Stimulated activated CD4-positive, alpha-beta T cell treated with anti-CD3 and anti-CD28 coated beads, Interleukin-15, amount 100 ng/mL, for 24 hours (primary cell): ENCODE results near the gene PSPN.
"Not testable (repeated sequence)": the region's sequence is repeated elsewhere in the genome, so short reads cannot be mapped to it uniquely, and the experiment has no call there.

Experiments used
- DNase-seq: peaks from one replicate; pipeline ENCODE4 v3.0.0-alpha.2; 2020

The PSPN gene

DNA sequence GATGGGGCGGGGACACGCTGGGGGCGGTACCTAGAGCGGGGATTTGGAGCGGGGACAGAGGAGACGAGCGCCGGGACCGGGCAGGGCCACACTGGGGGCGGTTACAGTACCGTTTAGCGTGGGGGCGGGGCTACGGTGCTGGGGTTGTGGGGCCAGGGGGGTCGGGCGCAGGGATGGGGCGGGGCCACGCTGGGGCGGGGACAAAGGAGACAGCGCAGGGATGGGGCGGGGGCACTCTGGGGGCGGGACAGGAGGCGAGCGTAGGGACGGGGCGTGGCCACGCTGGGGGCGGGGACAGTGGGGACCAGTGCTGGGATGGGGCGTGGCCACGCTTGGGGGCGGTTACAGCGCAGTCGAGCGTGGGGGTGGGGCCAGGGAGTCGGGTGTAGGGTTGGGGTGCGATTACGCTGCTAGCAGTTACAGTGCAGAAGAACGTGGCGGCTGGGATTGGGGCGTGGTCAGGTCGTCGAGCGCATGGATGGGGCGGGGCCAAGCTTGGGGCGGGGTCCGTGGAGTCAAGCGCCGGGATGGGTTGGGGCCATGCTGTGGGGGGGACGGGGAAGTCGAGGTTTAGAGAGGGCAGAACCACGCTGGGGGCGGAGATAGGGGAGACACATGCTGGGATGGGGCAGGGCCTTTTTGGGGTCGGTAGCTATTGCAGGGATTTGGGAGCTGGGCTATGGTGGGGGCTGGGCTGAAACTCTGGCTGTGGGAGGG is 2.5 kb downstream of the PSPN start:
- peak; percentile 100 for DNase-seq

DNA sequence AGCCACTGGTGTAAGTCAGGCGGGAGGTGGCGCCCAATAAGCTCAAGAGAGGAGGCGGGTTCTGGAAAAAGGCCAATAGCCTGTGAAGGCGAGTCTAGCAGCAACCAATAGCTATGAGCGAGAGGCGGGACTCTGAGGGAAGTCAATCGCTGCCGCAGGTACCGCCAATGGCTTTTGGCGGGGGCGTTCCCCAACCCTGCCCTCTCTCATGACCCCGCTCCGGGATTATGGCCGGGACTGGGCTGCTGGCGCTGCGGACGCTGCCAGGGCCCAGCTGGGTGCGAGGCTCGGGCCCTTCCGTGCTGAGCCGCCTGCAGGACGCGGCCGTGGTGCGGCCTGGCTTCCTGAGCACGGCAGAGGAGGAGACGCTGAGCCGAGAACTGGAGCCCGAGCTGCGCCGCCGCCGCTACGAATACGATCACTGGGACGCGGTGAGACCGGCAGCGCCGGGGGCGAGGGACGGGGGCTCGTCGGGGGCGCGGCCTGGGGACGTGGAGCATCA is 3.1 kb downstream of the PSPN start, which contains the start of gene ALKBH7:
ALKBH7 (plus strand) TSS at position 201 of the 502 bp plus-strand sequence; CDS start at position 228, 27 bp downstream.
- DNase-seq = peak; percentile 98

DNA sequence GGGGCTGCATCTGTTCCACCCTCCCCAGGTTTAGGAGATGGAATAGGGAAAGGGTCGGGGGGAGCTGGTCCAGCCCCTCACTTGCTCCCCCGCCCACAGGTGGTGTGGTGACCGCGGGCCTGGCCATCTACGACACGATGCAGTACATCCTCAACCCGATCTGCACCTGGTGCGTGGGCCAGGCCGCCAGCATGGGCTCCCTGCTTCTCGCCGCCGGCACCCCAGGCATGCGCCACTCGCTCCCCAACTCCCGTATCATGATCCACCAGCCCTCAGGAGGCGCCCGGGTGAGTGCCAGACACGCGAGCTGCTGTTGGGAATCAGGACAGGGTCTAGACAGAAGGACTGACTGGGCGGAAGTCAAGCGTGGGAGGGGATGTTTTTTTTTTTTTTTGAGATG is 11.4 kb downstream of the PSPN start:
- DNase-seq = no peak

DNA sequence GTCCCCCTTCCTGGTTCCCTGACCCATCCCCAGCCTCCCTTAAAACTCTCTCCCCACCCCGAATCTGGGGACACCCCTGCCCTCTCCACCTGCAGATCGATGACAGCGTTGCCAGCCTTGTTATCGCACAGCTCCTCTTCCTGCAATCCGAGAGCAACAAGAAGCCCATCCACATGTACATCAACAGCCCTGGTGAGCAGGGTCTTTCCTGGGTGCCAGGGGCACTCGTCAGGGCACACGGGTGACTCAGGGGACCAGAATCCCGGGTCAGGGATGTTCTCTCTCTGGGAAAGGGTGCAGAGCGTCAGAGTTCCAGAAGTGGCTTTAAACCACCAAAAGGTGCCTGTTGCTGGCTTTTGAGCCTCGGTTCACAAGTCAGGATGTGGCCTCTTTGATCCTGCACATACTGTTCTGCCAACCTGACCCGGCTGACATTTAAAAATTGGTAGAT is 13.4 kb downstream of the PSPN start:
- DNase-seq = peak; percentile 39

DNA sequence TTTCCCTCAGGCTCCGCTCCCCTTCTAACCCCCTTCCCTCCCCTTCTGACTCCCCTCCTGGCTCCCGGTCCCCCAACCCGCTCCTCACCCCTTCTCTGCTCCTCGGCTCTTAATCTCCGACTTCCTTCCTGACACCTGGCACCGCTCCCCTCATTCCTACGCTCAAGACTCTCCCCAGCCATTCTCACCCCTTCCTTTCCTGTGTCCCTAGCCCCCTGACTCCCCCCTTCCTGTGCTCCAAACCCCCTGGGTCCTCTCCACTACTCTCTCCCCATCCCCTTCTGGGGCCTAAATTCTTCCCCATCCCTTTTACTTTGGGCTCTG is 13.7 kb downstream of the PSPN start:
- no peak for DNase-seq

DNA sequence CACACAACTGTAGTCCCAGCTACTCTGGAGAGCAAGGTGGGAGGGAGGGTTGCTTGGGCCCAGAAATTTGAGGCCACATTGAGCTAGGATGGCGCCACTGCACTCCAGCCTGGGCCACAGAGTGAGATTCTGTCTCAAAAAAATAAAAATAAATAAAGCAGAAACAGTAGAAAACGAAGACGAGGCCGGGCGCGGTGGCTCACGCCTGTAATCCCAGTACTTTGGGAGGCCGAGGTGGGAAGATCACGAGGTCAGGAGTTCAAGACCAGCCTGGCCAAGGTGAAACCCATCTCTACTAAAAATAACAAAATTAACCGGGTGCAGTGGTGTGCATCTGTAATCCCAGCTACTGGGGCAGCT is 14.9 kb downstream of the PSPN start:
- not testable (repeated sequence) for DNase-seq

DNA sequence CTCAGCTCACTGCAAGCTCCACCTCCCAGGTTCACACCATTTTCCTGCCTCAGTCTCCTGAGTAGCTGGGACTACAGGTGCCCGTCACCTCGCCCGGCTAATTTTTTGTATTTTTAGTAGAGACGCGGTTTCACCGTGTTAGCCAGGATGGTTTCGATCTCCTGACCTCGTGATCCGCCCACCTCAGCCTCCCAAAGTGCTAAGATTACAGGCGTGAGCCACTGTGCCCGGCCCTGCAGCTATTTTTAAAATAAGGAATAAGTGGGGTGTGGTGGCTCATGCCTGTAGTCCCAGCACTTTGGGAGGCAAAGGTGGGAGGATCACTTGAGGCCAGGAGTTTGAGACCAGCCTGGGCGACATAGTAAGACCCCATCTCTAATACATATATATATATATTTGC is 15.3 kb downstream of the PSPN start:
- DNase-seq = not testable (repeated sequence)

DNA sequence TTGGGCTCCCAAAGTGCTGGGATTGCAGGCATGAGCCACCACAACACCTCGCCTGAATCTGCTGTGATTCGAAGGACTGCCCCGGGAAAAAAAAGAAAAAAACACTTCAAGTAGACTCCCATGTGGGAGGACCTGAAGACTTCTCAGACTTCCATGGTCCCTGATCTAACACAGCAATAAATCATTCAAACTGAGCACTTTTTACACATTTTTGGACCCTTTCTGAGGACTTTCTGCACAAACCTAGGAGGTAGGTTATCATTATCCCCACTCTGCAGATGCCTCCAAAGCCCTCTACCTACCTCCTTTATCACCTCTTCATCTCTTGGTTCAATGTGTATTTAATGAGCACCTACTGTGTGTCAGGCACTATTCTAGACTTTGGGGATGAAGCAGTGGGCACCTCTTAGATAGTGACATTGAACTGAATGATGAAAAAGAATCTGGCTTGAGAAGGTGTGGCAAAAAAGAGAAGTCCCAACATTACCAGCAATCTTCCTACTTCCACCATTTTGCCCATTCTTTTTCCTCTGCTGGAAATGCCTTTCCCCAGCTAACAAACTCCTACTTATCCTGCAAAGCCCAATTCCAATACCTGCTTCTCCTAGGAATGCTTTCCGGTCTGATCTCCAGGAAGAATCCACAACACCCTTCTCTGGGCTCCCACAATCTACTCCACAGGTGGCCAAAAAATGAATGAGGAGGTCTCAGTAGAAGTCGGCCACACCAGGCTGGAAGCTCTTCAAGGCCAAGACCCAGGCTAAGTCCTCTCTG is 16.0 kb downstream of the PSPN start:
- DNase-seq = no peak

DNA sequence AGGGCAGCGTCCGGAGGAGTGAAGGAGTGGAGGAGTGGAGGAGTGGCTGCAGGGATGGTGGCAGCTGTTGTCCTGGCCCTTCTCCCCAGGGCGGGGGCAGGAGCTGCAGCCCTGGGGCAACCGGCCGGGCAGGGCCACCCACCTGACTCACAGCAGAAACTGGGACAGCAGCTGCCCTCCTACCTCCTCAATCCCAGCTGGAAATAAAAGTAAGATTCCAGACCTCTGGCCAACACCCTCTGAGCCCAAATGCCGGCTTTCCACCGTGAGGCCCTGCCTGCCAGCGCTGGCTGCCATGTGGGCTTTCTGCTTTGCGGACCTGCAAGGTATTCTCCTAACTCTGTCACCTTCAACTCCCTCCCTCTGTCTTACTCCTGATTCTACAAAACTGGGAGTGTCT is 17.7 kb downstream of the PSPN start:
- DNase-seq = no peak

DNA sequence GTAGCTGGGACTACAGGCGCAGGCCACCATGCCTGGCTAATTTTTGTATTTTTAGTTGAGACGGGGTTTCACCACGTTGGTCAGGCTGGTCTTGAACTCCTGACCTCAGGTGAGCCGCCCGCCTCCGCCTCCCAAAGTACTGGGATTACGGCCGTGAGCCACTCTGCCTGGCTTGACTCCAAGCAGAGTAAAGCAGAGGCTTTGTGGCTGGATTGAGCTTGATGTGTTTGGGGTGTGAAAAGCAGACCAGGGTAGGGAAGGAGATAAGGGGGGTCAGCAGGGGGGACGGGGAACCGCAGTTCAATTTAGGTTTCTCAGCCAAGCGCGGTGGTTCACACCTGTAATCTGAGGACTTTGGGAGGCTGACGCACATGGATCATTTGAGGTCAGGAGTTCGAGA is 18.6 kb downstream of the PSPN start:
- no peak for DNase-seq

DNA sequence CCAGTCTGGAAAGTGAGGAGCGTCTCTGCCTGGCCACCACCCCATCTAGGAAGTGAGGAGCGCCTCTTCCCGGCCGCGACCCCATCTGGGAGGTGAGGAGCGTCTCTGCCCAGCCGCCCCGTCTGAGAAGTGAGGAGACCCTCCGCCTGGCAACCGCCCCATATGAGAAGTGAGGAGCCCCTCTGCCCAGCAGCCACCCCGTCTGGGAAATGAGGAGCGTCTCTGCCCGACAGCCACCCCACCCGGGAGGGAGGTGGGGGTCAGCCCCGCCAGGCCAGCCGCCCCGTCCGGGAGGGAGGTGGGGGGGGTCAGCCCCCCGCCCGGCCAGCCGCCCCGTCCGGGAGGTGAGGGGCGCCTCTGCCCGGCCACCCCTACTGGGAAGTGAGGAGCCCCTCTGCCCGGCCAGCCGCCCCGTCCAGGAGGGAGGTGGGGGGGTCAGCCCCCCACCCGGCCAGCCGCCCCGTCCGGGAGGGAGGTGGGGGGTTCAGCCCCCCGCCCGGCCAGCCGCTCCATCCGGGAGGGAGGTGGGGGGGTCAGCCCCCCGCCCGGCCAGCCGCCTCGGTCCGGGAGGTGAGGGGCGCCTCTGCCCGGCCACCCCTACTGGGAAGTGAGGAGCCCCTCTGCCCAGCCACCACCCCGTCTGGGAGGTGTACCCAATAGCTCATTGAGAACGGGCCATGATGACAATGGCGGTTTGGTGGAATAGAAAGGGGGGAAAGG is 20.3 kb downstream of the PSPN start:
- DNase-seq = not testable (repeated sequence)

DNA sequence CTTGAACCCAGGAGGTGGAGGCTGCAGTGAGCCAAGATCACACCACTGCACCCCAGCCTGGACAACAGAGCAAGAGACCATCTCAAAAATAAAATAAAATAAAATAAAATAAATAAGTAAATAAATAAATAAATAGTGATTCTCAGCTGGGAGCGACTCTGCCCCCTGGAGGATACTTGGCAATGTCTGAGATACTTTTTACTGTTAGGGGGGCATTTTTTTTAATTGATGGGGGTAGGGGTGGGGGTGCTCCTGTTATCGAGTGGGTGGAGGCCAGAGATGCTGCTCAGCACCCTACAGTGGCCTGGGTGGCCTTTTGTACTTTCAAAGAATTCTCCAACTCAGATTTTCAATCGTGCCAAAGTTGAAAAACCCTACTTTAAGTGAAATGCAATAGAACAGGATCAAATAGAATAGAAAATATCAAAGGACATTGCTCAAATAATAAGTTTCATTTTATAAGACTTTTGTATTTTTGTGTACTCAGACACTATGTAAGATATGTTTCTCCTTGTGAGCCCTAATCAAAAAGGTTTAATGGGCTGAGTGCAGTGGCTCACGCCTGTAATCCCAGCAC is 21.5 kb downstream of the PSPN start:
- DNase-seq = no peak

DNA sequence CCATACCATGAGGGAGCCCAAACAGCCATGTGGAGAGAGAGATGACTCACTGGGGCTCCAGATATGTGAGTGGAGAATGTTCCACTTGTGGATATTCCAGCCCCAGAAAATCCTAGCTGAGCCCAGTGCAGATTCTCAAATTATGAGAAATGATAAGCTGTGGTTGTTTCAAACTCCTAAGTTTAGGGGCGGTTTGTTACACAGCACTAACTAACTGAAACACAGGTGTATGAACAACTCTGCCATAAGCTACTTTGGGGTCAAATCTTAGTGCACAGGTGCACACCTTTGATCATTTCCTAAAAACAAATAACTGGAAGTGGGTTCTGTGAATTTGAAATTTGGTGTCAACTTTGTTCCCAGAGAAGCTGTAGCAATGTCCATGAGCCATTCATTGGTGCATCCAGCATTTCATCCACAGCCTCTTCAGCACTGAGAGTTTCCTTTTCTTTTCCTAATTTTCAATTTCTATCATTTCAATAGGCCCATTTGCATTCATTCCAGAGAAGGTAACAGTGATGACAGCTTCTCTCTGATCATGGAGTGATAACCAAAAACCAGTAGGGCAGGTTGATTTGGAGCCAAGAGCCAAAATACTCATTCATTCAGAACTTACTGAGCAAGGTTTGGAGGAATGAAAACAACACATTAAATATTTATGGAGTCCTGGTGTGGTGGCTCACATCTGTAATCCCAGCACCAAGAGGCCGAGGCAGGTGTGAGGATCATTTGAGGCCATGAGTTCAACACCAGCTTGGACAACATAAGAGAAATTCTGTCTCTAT is 23.2 kb downstream of the PSPN start:
- no peak for DNase-seq

DNA sequence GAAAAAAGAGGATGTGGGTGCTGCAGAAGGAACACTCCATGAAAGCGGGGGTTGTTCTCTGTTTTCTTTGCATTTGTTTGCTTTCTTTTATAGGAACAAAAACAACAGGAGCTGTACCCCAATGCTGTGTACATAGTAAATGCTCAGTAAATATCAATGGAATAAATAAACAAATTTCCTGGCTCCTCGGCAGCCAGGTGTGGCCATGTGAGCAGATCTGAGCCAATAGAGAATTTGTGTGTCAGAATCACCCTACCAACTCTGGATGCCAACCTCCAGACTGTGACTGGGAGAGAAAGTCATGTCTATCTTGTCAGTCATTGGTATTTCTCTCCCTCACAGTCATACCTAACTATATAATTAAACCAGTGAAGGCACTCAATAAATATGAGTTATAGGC is 25.0 kb downstream of the PSPN start:
- DNase-seq = no peak

DNA sequence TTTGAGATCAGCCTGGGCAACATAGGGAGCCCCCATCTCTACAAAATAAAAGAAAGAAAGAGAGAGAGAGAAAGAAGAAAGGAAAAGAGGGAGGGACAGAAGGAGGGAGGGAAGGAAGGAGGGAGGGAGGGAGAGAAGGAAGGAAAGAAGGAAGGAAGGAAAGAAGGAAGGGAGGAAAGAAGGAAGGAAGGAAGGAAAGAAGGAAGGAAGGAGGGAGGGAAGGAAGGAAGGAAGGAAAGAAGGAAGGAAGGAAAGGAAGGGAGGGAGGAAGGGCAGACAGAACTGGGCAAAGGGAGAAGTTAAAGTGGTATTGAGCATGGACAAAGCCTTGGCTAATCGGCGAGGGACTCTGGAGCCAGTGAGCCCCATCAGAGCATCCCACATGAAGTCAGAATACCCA is 26.5 kb downstream of the PSPN start:
- DNase-seq = not testable (repeated sequence)

DNA sequence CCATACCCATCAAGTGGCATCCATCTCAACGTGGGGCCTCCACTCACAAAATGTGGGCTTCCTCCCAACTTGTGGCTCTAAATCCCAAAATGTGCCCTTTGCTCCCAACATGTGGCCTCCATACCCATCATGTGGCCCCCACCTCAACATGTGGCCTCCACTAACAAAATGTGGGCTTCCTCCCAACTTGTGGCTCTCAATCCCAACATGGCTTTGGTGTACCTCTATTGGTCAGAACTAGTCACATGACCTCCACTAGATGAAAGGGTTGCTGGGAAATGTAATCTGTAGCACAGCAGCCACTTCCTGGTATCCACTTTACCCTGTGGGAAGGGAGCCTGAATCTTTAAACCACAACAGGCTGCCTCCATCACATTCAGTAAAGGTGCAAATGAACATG is 32.3 kb downstream of the PSPN start:
- no peak for DNase-seq

DNA sequence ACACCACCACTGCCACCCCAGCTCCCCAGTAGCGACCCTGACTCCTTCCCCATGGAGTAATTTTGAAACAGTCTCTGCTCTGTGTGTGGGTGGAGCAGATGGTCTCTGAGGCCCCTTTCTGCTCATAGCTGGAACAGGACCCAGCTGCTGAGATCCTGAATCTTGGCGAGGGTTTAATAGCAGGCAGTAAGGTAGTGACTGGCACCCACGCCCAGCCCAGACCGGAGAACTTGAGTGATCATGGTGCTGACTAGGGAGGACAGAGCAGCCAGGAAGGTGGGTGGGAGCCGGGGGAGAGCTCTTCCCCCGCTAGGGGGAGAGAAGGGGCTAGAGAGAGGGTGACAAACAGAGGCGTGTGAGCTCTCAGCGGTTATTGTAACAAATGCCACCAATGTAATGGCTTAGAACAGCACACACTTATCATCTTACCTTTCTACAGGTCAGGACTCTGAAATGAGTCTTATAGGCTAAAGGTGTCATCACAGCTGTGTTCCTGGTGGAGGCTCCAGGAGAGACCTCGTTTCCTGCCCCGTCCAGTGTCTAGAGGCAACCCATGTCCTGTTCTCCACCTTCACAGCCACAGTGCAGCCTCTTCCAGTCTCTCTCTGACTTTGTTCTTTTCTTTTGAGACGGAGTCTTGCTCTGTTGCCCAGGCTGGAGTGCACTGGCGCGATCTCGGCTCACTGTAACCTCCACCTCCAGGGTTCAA is 35.1 kb downstream of the PSPN start:
- peak; percentile 13 for DNase-seq

DNA sequence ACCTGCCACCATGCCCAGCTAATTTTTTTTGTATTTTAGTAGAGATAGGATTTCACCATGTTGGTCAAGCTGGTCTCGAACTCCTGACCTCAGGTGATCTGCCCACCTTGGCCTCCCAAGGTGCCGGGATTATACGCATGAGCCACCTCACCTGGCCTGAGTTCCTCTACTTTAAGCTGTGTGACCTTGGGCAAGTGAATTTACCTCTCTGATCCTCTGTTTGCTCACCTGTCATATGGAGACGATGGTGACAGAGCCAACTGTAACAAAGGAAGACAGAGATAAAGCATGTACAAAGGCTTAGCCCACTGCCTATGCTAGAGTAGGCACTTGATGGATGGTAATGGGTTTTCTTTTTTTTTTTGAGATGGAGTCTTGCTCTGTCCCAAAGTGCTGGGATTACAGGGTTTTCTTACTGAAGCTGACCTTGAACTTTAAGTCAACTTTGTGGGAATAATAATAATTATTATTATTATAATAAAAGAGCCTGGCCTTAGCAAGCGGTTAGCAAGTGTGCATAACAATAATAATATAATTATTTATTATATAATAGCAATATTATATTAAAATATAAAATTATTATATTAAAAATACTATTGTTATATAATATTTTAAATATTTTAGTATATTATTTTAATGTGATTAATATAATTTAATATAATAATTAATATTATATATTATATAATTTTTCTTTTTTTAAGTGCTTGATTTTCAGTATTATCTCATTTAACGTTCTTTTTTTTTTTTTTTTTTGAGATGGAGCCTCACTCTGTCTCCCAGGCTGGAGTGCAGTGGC is 41.0 kb downstream of the PSPN start:
- no peak for DNase-seq

DNA sequence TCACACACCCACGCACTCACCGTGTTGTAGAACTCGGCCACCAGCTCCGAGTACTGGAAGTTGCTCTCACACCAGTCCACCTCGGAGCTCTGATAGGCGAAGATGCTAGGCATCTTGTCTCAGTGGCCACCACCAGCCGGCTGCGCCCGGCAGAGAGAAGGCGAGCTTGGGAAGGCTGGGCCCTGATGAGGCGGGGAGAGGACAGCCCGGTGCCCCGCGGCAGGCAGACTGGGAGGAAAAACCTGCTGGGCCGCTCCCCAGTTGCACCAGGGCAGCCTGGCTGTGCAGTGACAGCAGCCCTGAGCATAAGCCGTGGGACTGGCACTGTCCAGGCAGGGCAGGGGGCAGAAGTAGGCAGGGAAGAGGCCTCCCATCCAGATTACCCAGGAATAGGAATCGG is 42.3 kb downstream of the PSPN start, which contains the start of gene ACER1:
ACER1 (minus strand) TSS at position 174 of the 400 bp plus-strand sequence; CDS start at position 113, 61 bp downstream.
- DNase-seq = no peak

DNA sequence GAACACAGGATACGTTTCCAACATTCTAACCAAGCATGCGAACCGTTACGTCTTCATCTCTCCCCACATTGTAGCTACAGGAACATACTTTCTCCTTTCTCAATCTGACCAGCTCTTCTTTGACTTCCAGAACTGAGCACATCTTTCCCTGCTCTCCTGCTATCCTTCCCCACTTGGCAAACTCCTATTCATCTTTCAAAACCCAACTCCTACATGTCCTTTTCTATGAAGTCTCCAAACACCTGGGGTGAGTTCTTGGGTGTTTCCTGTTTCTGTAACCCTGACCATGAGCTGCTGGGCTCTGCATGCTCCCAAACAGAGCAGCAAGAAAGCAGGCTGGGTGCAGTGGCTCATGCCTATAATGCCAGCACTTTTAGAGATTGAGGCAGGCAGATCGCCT is 48.9 kb downstream of the PSPN start:
- DNase-seq = no peak

DNA sequence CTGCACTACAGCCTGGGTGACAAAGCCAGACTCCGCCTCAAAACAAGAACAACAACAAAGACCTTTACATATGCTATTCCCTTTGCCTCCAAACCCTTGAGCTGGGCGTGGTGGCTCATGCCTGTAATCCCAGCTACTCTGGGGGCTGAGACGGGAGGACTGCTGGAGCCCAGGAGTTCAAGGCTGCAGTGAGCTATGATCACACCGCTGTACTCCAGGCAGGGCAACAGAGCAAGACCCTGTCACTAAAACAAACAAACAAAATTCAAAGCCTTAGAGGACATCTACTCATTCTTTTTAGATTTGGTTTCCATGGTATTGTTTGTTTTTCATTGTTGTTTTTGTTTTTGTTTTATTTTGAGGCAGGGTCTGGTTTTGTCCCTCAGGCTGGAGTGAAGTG is 50.1 kb downstream of the PSPN start:
- no peak for DNase-seq
